ENCODE data around the gene DENND2C. TPM values are rescaled to one million over a fixed set of nuclear protein-coding genes. Genes with fewer than 3 reads are reported as not detected.

The DENND2C gene
- total and polyA plus RNA-seq, 2 of the 13 experiments (the other 11 are each of a cell fraction or from before 2014, with no cell fraction given), result 0.08 to 0.33 TPM

DNA sequence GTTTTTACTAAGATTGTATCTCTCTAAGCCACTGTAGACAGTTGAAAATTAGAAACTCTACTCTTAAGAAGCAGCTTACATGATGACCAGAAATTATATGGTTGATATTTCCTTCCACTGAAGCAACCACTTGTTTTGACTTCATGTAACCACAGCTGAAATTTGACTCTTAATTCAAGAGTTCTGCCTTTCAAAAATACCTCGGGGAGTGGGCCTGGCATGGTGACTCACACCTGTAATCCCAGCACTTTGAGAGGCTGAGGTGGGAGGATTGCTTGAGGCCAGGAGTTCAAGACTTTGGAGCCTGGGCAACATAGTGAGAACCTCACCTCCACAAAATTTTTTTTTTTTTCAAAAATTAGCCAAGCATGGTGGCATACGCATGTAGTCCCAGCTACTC, 21.2 kb upstream of the DENND2C start:
- Histone ChIP-seq H3K27me3 (ENCODE audit: control insufficient read depth in 1 of 2, insufficient read depth in 2 of 2, low read length in 2 of 2) (0 out of 5 replicates have a peak, but pooled peaks cover 0 to 2% of the 10 kb centered on the region in 2 experiments), H3K4me3 (replicated peaks in 1 of 3; ENCODE audit: insufficient read depth in 1 of 3, low read depth in 2 of 3, low read length in 3 of 3) (no peak overlapping the region), H2AFZ (ENCODE audit: low read length) (no peak overlapping the region), H3K4me2 (ENCODE audit: low read depth, low read length) (no peak overlapping the region), H3K9me3 (ENCODE audit: low read length) (no peaks in the 10 kb centered on the region), H4K20me1 (ENCODE audit: insufficient read depth, low read length) (no peaks in the 10 kb centered on the region), H3K79me2 (ENCODE audit: insufficient read depth, low read length) (no peaks in the 10 kb centered on the region), H3K9ac (ENCODE audit: insufficient read depth, low read depth, low read length) (no peak overlapping the region), H3K4me1 (ENCODE audit: insufficient read depth, low read length) (no peaks in the 10 kb centered on the region), H3K36me3 (replicated peaks in 1 of 2; ENCODE audit: control insufficient read depth in 1 of 2, insufficient read depth in 2 of 2, low read length in 2 of 2) (no peaks in the 10 kb centered on the region), H3K27ac (ENCODE audit: extremely low read length, insufficient read depth, low read length) (no peak overlapping the region)
- FAIRE-seq (no peak), DNase-seq (ENCODE audit: low spot score) (no peak), ATAC-seq (no peak)
- intact Hi-C loops (cut with micrococcal nuclease; ENCODE audit: unreplicated experiment) (no loop called here), in situ Hi-C loops (cut with HindIII; ENCODE audit: extremely low pct_ligation_motif_present, low pct_unique_long_range_greater_than_20kb) (loop anchor here (25.0 kb wide), 1 partner anchor 329 kb away; no protein-coding TSS in a partner anchor)
- POLR2A ChIA-PET, result no interaction called here
- BruUV-seq (replicated peaks), result no TSS peak
- WGBS (ENCODE audit: low lambda C conversion rate), result 22% methylated on average over 2 of the region's 2 CpGs
- CTCF ChIA-PET (ENCODE audit: low intra/inter-chr PET ratio, low total read pairs), result no interaction called here
- TF ChIP-seq ZFP82 (CRISPR knock-in tag; IDR thresholded peaks at IDR 0.05; ENCODE audit: borderline replicate concordance), result no peak
- TF ChIP-seq KDM6A (CRISPR knock-in tag; IDR thresholded peaks at IDR 0.05; ENCODE audit: low read depth), result no peak
- no peak for TF ChIP-seq RARG (CRISPR knock-in tag; IDR thresholded peaks at IDR 0.05; ENCODE audit: low read depth)
- TF ChIP-seq, protein P1, sequence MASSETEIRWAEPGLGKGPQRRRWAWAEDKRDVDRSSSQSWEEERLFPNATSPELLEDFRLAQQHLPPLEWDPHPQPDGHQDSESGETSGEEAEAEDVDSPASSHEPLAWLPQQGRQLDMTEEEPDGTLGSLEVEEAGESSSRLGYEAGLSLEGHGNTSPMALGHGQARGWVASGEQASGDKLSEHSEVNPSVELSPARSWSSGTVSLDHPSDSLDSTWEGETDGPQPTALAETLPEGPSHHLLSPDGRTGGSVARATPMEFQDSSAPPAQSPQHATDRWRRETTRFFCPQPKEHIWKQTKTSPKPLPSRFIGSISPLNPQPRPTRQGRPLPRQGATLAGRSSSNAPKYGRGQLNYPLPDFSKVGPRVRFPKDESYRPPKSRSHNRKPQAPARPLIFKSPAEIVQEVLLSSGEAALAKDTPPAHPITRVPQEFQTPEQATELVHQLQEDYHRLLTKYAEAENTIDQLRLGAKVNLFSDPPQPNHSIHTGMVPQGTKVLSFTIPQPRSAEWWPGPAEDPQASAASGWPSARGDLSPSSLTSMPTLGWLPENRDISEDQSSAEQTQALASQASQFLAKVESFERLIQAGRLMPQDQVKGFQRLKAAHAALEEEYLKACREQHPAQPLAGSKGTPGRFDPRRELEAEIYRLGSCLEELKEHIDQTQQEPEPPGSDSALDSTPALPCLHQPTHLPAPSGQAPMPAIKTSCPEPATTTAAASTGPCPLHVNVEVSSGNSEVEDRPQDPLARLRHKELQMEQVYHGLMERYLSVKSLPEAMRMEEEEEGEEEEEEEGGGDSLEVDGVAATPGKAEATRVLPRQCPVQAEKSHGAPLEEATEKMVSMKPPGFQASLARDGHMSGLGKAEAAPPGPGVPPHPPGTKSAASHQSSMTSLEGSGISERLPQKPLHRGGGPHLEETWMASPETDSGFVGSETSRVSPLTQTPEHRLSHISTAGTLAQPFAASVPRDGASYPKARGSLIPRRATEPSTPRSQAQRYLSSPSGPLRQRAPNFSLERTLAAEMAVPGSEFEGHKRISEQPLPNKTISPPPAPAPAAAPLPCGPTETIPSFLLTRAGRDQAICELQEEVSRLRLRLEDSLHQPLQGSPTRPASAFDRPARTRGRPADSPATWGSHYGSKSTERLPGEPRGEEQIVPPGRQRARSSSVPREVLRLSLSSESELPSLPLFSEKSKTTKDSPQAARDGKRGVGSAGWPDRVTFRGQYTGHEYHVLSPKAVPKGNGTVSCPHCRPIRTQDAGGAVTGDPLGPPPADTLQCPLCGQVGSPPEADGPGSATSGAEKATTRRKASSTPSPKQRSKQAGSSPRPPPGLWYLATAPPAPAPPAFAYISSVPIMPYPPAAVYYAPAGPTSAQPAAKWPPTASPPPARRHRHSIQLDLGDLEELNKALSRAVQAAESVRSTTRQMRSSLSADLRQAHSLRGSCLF (CRISPR knock-in tag; IDR thresholded peaks at IDR 0.05; ENCODE audit: borderline replicate concordance), result no peak
- TF ChIP-seq HOXA9 (CRISPR knock-in tag; IDR thresholded peaks at IDR 0.05; ENCODE audit: borderline replicate concordance), result no peak
- TF ChIP-seq, protein P2, sequence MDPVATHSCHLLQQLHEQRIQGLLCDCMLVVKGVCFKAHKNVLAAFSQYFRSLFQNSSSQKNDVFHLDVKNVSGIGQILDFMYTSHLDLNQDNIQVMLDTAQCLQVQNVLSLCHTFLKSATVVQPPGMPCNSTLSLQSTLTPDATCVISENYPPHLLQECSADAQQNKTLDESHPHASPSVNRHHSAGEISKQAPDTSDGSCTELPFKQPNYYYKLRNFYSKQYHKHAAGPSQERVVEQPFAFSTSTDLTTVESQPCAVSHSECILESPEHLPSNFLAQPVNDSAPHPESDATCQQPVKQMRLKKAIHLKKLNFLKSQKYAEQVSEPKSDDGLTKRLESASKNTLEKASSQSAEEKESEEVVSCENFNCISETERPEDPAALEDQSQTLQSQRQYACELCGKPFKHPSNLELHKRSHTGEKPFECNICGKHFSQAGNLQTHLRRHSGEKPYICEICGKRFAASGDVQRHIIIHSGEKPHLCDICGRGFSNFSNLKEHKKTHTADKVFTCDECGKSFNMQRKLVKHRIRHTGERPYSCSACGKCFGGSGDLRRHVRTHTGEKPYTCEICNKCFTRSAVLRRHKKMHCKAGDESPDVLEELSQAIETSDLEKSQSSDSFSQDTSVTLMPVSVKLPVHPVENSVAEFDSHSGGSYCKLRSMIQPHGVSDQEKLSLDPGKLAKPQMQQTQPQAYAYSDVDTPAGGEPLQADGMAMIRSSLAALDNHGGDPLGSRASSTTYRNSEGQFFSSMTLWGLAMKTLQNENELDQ (CRISPR knock-in tag; IDR thresholded peaks at IDR 0.05; ENCODE audit: borderline replicate concordance), result no peak
- TF ChIP-seq SRSF1 (optimal IDR thresholded peaks at IDR 0.05; ENCODE audit: low read depth, low read length), result no peak
- TF ChIP-seq, protein P3, sequence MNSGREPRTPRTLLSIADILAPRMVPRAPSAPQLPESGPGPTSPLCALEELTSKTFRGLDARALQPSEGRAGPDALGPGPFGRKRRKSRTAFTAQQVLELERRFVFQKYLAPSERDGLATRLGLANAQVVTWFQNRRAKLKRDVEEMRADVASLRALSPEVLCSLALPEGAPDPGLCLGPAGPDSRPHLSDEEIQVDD (CRISPR knock-in tag; IDR thresholded peaks at IDR 0.05; ENCODE audit: borderline replicate concordance), result no peak
- TF ChIP-seq ZNF556 (CRISPR knock-in tag; IDR thresholded peaks at IDR 0.05; ENCODE audit: borderline replicate concordance), result no peak
- no peak for TF ChIP-seq SP4 (CRISPR knock-in tag; IDR thresholded peaks at IDR 0.05)
- TF ChIP-seq MTF1 (CRISPR knock-in tag; IDR thresholded peaks at IDR 0.05), result no peak
- TF ChIP-seq DMAP1 (CRISPR knock-in tag; IDR thresholded peaks at IDR 0.05), result no peak
